Kidney (tissue), 14 donors: ENCODE data around the gene A2M. TPM values are rescaled to one million over a fixed set of nuclear protein-coding genes. Genes with fewer than 3 reads are reported as not detected.

Experiments used
- DNase-seq, 5 donors: peaks; one replicate each; pipeline ENCODE4 v3.0.0-alpha.2; 2013 to 2020
- FAIRE-seq: peaks from 2 replicates; lab custom pipeline; 2012; peaks lifted over from hg19 to GRCh38; lab: Jason Lieb, UNC
- H3K27ac ChIP-seq, 2 donors: one replicate each; pipeline ENCODE4 v1.7.0; 2013; ENCODE audit warnings: low read depth in 2 of 2, low read length in 2 of 2, inconsistent platforms in 1 of 2
- H3K27me3 ChIP-seq: one replicate; pipeline ENCODE4 v1.7.1; 2013; ENCODE audit warnings: low read length, inconsistent platforms; ENCODE audit not compliant: control insufficient read depth, insufficient read depth
- H3K36me3 ChIP-seq, 3 donors: one replicate each; pipeline versions ENCODE4 v1.7.0 to v1.7.1; 2013; ENCODE audit warnings: low read length in 3 of 3, control low read depth in 1 of 3, inconsistent platforms in 1 of 3; ENCODE audit not compliant: insufficient read depth in 3 of 3, control insufficient read depth in 2 of 3
- H3K4me1 ChIP-seq, 3 donors: one replicate each; pipeline versions ENCODE4 v1.7.0 to v1.7.1; 2013; ENCODE audit warnings: low read length in 3 of 3, inconsistent platforms in 1 of 3, low read depth in 1 of 3; ENCODE audit not compliant: control insufficient read depth in 2 of 3, insufficient read depth in 2 of 3
- H3K4me3 ChIP-seq, 3 donors: one replicate each; pipeline versions ENCODE4 v1.7.0 to v1.8.1; 2013; ENCODE audit warnings: low read length in 3 of 3, control low read depth in 1 of 3, inconsistent platforms in 1 of 3
- H3K9ac ChIP-seq, 3 donors: one replicate each; pipeline versions ENCODE4 v1.7.0 to v1.7.1; 2013; ENCODE audit warnings: low read length in 3 of 3, control low read depth in 1 of 3, inconsistent platforms in 1 of 3
- H3K9me3 ChIP-seq, 3 donors: one replicate each; pipeline versions ENCODE4 v1.7.0 to v1.7.1; 2013; ENCODE audit warnings: low read length in 3 of 3, control low read depth in 1 of 3, inconsistent platforms in 1 of 3; ENCODE audit not compliant: control insufficient read depth in 2 of 3, insufficient read depth in 1 of 3
- CTCF ChIP-seq: IDR thresholded peaks from 3 replicates; pipeline ENCODE4 v1.5.1; 2012; ENCODE audit warnings: mild to moderate bottlenecking, moderate library complexity, borderline replicate concordance; ENCODE audit not compliant: insufficient read depth; ENCODE audit errors: extremely low read depth
- intact Hi-C: fragments of 100-400 bp; cut with DNase I; formaldehyde crosslinking; loops from one replicate; pipeline ENCODE4 v1.11.1; 2022
- polyA plus RNA-seq: library from polyadenylated mRNA; stranded (reverse); fragments of 350-450 nt; fragmentation: Illumina TruSeq; extraction: RNeasy Lipid Tissue Mini Kit (QIAGEN cat#74804); gene quantifications from one replicate; pipeline ENCODE4 v1.2.3, GENCODE V29; 2014; ENCODE audit warnings: low read depth, low replicate concordance; ENCODE audit not compliant: insufficient read depth
- total RNA-seq: library from RNA; stranded (reverse); fragmentation: NEBNext Ultra II Directional; extraction: Animal tissue kit (Norgen Biotek cat#: 25700); gene quantifications from one replicate; pipeline ENCODE4 v1.2.1, GENCODE V29; 2021
- donor health status: control.
- donor health status: control.
- donor health status: control.
- donor health status: control.
- donor health status: control.
- donor health status: DM: yes; HTN: yes; CAD: no.
- donor health status: Normal renal cell carcinoma (clear cell type).

The A2M gene
- total and polyA plus RNA-seq, 2 donors from 2014 or later, result 745 to 971 TPM

- Histone ChIP-seq H3K9ac (no peak overlapping the region), H3K4me3 (no peak overlapping the region), H3K27ac (no peak overlapping the region), H3K27me3 (no peaks in the 10 kb centered on the region), H3K4me1 (no peaks in the 10 kb centered on the region), H3K36me3 (peaks cover 0 to 3% (median 2%) of the 10 kb centered on the region in 3 donors), H3K9me3 (peaks cover 0 to 7% (median 0%) of the 10 kb centered on the region in 3 donors)
- intact Hi-C loops, result no loop called here
- DNase-seq (no peak), FAIRE-seq (no peak)
- no peak for TF ChIP-seq CTCF
These were observed 31.3 kb downstream of the A2M start for GRCh38 chr12:9084417-9084816.

GRCh38 chr12:9083793-9084192 is 31.9 kb downstream of the A2M start:
- intact Hi-C loops, result no loop called here
- no peak for FAIRE-seq
- Histone ChIP-seq H3K9ac (no peak overlapping the region), H3K27me3 (no peaks in the 10 kb centered on the region), H3K4me1 (no peaks in the 10 kb centered on the region), H3K27ac (no peak overlapping the region), H3K9me3 (peaks cover 0 to 7% (median 0%) of the 10 kb centered on the region in 3 donors), H3K36me3 (peaks cover 0 to 9% (median 4%) of the 10 kb centered on the region in 3 donors), H3K4me3 (no peak overlapping the region)
- no peak for TF ChIP-seq CTCF
- no peak for DNase-seq

- no peak overlapping the region for H3K27ac ChIP-seq
These were observed 33.9 kb downstream of the A2M start for GRCh38 chr12:9081667-9082427.

More at GRCh38 chr12:9081667-9082427, 33.9 kb downstream of the A2M start:
- DNase-seq, result no peak
- no peaks in the 10 kb centered on the region for H3K4me1 ChIP-seq
- H3K9me3 ChIP-seq, result peaks cover 0 to 7% (median 0%) of the 10 kb centered on the region in 3 donors
- intact Hi-C loops, result no loop called here
- H3K27me3 ChIP-seq, result no peaks in the 10 kb centered on the region
- no peak for FAIRE-seq
- H3K36me3 ChIP-seq, result peaks cover 0 to 19% (median 6%) of the 10 kb centered on the region in 3 donors
- no peak overlapping the region for H3K4me3 ChIP-seq
- no peak for TF ChIP-seq CTCF
- H3K9ac ChIP-seq, result no peak overlapping the region
